HEK293 (cell line): ENCODE results near the gene WFS1.

Experiments
- CTCF ChIA-PET: fragments of 350-600 bp; formaldehyde crosslinking; extraction: SDS; loops from one replicate; lab custom pipeline; 2021; ENCODE audit warnings: antibody characterized with exemption; lab: Yijun Ruan, JAX
- POLR2A ChIA-PET: fragments of 300-600 bp; formaldehyde crosslinking; extraction: SDS; loops from one replicate; lab custom pipeline; 2020; ENCODE audit warnings: antibody characterized with exemption, inconsistent platforms; lab: Yijun Ruan, JAX
- H3K27ac ChIP-seq: fragments of 200-500 bp; sonication (Bioruptor generic); 2 replicates; pipeline ENCODE4 v1.5.1; 2014; ENCODE audit warnings: low read depth, low read length, control low read depth, inconsistent platforms; ENCODE audit errors: extremely low read depth
- H3K36me3 ChIP-seq, 2 experiments: fragments of 200-500 bp in 1 of 2; sonication (Bioruptor generic) in 1 of 2; 1 replicate in 1 of 2; 2 replicates in 1 of 2; pipeline ENCODE4 v1.5.1; 2014 to 2017; ENCODE audit warnings: inconsistent platforms in 2 of 2, low read length in 2 of 2; ENCODE audit not compliant: control insufficient read depth in 2 of 2, insufficient read depth in 1 of 2
- H3K4me1 ChIP-seq: fragments of 200-500 bp; sonication (Bioruptor generic); 2 replicates; pipeline ENCODE4 v1.5.1; 2014; ENCODE audit warnings: mild to moderate bottlenecking, low read length, inconsistent platforms; ENCODE audit not compliant: control insufficient read depth, insufficient read depth
- H3K4me3 ChIP-seq: 2 replicates; pipeline ENCODE4 v1.5.1; 2011; ENCODE audit warnings: low read depth, mild to moderate bottlenecking, control low read depth, low read length, moderate library complexity
- H3K9me3 ChIP-seq: fragments of 200-500 bp; sonication (Bioruptor generic); 2 replicates; pipeline ENCODE4 v1.5.1; 2014; ENCODE audit warnings: low read depth, low read length, inconsistent platforms; ENCODE audit not compliant: control insufficient read depth, insufficient read depth
- GLI4 ChIP-seq: fragments of 450-650 bp; formaldehyde crosslinking; IDR thresholded peaks from 2 replicates; pipeline ENCODE4 v1.5.1; 2016; ENCODE audit warnings: missing biosample characterization, missing genetic modification characterization
- KLF16 ChIP-seq: fragments of 450-650 bp; formaldehyde crosslinking; IDR thresholded peaks from 2 replicates; pipeline ENCODE4 v1.5.1; 2017; ENCODE audit warnings: missing biosample characterization, missing genetic modification characterization
- KLF8 ChIP-seq: fragments of 450-650 bp; formaldehyde crosslinking; IDR thresholded peaks from 2 replicates; pipeline ENCODE4 v1.5.1; 2016; ENCODE audit warnings: missing biosample characterization, missing genetic modification characterization
- MEIS1 ChIP-seq: sonication (generic); formaldehyde crosslinking; IDR thresholded peaks from 2 replicates; pipeline ENCODE4 v1.8.1; 2022; ENCODE audit warnings: missing genetic modification reagents, mild to moderate bottlenecking, borderline replicate concordance
- MYNN ChIP-seq: fragments of 450-650 bp; formaldehyde crosslinking; IDR thresholded peaks from 2 replicates; pipeline ENCODE4 v1.5.1; 2016; ENCODE audit warnings: missing biosample characterization, missing genetic modification characterization, borderline replicate concordance
- OSR2 ChIP-seq: fragments of 450-650 bp; formaldehyde crosslinking; IDR thresholded peaks from 2 replicates; pipeline ENCODE4 v1.5.1; 2016; ENCODE audit warnings: missing biosample characterization, missing genetic modification characterization
- PRDM1 ChIP-seq: fragments of 450-650 bp; formaldehyde crosslinking; IDR thresholded peaks from 2 replicates; pipeline ENCODE4; 2016; ENCODE audit warnings: missing biosample characterization, missing genetic modification characterization
- RBAK ChIP-seq: fragments of 450-650 bp; formaldehyde crosslinking; IDR thresholded peaks from 2 replicates; pipeline ENCODE4 v1.5.1; 2016; ENCODE audit warnings: missing biosample characterization, missing genetic modification characterization
- SCRT1 ChIP-seq: fragments of 450-650 bp; formaldehyde crosslinking; IDR thresholded peaks from 2 replicates; pipeline ENCODE4 v1.5.1; 2016; ENCODE audit warnings: missing biosample characterization, missing genetic modification characterization, borderline replicate concordance
- ZFP37 ChIP-seq: fragments of 450-650 bp; formaldehyde crosslinking; IDR thresholded peaks from 2 replicates; pipeline ENCODE4 v1.5.1; 2016; ENCODE audit warnings: missing biosample characterization, missing genetic modification characterization
- ZNF121 ChIP-seq: fragments of 450-650 bp; formaldehyde crosslinking; IDR thresholded peaks from 2 replicates; pipeline ENCODE4 v1.5.1; 2016; ENCODE audit warnings: missing biosample characterization, missing genetic modification characterization
- ZNF184 ChIP-seq: fragments of 450-650 bp; IDR thresholded peaks from 2 replicates; pipeline ENCODE4 v1.5.1; 2018; ENCODE audit warnings: missing biosample characterization, mild to moderate bottlenecking, missing genetic modification characterization
- ZNF274 ChIP-seq, 2 experiments: fragments of 200-500 bp in 1 of 2; fragments of 450-650 bp in 1 of 2; sonication (Bioruptor generic) in 1 of 2; formaldehyde crosslinking in 1 of 2; IDR thresholded peaks; 2 replicates each; pipeline versions ENCODE4 v1.5.1 to v1.6.1; 2014 to 2016; ENCODE audit warnings: borderline replicate concordance in 1 of 2, inconsistent platforms in 1 of 2, low read length in 1 of 2, missing biosample characterization in 1 of 2, missing genetic modification characterization in 1 of 2
- ZNF394 ChIP-seq: fragments of 450-650 bp; formaldehyde crosslinking; IDR thresholded peaks from 2 replicates; pipeline ENCODE4 v1.5.1; 2016; ENCODE audit warnings: missing biosample characterization, missing genetic modification characterization, mild to moderate bottlenecking, moderate library complexity, borderline replicate concordance
- ZNF473 ChIP-seq: fragments of 450-650 bp; formaldehyde crosslinking; IDR thresholded peaks from 2 replicates; pipeline ENCODE4 v1.5.1; 2017; ENCODE audit warnings: missing biosample characterization, missing genetic modification characterization
- ZNF560 ChIP-seq: fragments of 450-650 bp; formaldehyde crosslinking; IDR thresholded peaks from 2 replicates; pipeline ENCODE4 v1.5.1; 2017; ENCODE audit warnings: missing biosample characterization, missing genetic modification characterization, borderline replicate concordance
- ZNF660 ChIP-seq: fragments of 450-650 bp; IDR thresholded peaks from 2 replicates; pipeline ENCODE4 v1.5.1; 2018; ENCODE audit warnings: missing biosample characterization, mild to moderate bottlenecking, missing genetic modification characterization
- ZNF777 ChIP-seq: fragments of 450-650 bp; formaldehyde crosslinking; IDR thresholded peaks from 2 replicates; pipeline ENCODE4 v1.5.1; 2017; ENCODE audit warnings: missing biosample characterization, missing genetic modification characterization, borderline replicate concordance
- ZSCAN30 ChIP-seq: fragments of 450-650 bp; IDR thresholded peaks from 2 replicates; pipeline ENCODE4 v1.5.1; 2018; ENCODE audit warnings: missing biosample characterization, mild to moderate bottlenecking, missing genetic modification characterization, moderate library complexity
- TF ChIP-seq, protein P1 (sequence below): fragments of 450-650 bp; formaldehyde crosslinking; conservative IDR thresholded peaks from 2 replicates; pipeline ENCODE4 v1.5.1; 2016; ENCODE audit warnings: low read depth, missing biosample characterization, missing genetic modification characterization
- TF ChIP-seq, protein P2 (sequence below): IDR thresholded peaks from 2 replicates; pipeline ENCODE4 v1.6.1; 2011; ENCODE audit warnings: mild to moderate bottlenecking, low read depth, low read length, borderline replicate concordance
- TF ChIP-seq, protein P3 (sequence below): fragments of 450-650 bp; formaldehyde crosslinking; IDR thresholded peaks from 2 replicates; pipeline ENCODE4 v1.5.1; 2016; ENCODE audit warnings: missing biosample characterization, missing genetic modification characterization

The WFS1 gene

DNA sequence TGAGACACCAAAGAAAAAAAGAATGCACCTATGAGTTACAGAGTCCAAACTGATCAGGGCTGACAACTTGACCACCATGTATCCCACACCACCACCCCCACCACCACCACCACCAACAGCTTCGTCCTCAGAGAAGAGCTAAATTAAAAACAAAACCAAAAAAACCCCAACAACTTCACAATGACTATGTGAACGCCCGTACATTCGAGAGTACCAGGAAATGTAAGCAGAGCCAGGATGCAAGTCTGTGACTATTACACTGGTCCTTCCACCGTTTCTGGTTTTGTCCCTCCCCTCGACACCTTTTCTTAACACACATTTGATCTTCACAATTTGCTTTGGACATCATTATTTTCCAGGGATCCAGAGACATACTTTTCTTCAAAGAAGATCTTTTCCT is 51.0 kb downstream of the WFS1 start:
- no peak overlapping the region for H3K27ac ChIP-seq
- H3K36me3 ChIP-seq = peaks cover 0 to 38% of the 10 kb centered on the region in 2 experiments; a peak in 1 of 3 replicates
- no peaks in the 10 kb centered on the region for H3K4me1 ChIP-seq
- H3K4me3 ChIP-seq = no peak overlapping the region
- ChIA-PET POLR2A (no interaction called here), CTCF (interaction anchor here (0.9 to 1.6 kb wide), 3 partner anchors 10 to 70 kb away, joined by 4 to 8 read pairs (median 7); no protein-coding TSS in a partner anchor)
- no peaks in the 10 kb centered on the region for H3K9me3 ChIP-seq
- TF ChIP-seq ZNF121 (no peak), ZNF560 (tag by site-specific recombination) (no peak), OSR2 (tag by site-specific recombination) (no peak), ZNF394 (tag by site-specific recombination) (no peak), RBAK (no peak), ZNF777 (no peak), PRDM1 (tag by site-specific recombination) (no peak)
- TF ChIP-seq, protein P1, sequence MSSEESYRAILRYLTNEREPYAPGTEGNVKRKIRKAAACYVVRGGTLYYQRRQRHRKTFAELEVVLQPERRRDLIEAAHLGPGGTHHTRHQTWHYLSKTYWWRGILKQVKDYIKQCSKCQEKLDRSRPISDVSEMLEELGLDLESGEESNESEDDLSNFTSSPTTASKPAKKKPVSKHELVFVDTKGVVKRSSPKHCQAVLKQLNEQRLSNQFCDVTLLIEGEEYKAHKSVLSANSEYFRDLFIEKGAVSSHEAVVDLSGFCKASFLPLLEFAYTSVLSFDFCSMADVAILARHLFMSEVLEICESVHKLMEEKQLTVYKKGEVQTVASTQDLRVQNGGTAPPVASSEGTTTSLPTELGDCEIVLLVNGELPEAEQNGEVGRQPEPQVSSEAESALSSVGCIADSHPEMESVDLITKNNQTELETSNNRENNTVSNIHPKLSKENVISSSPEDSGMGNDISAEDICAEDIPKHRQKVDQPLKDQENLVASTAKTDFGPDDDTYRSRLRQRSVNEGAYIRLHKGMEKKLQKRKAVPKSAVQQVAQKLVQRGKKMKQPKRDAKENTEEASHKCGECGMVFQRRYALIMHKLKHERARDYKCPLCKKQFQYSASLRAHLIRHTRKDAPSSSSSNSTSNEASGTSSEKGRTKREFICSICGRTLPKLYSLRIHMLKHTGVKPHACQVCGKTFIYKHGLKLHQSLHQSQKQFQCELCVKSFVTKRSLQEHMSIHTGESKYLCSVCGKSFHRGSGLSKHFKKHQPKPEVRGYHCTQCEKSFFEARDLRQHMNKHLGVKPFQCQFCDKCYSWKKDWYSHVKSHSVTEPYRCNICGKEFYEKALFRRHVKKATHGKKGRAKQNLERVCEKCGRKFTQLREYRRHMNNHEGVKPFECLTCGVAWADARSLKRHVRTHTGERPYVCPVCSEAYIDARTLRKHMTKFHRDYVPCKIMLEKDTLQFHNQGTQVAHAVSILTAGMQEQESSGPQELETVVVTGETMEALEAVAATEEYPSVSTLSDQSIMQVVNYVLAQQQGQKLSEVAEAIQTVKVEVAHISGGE (tag by site-specific recombination) = no peak

DNA sequence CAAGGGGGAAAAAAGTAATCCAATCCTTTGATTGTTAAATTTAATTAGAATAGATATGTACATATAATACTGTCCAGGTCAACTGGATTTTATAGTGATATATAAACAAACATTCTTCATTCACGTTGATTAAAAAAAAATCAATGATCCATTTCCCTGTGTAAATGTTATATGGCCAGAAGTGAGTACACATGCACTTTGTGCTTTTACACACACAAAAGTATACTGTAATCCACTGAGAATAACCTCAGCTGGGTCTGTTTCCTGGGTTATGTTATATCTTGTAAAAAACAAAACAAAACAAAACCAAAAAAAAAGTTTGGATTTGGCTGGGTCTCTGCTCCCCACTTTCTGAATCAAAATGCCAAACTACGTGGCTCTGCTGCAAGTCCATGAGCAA is 51.7 kb downstream of the WFS1 start:
- H3K4me1 ChIP-seq = no peaks in the 10 kb centered on the region
- no peak overlapping the region for H3K27ac ChIP-seq
- POLR2A ChIA-PET = no interaction called here
- CTCF ChIA-PET = interaction anchor here (1.5 kb wide), 1 partner anchor 71 kb away, joined by 7 read pairs; no protein-coding TSS in a partner anchor
- H3K4me3 ChIP-seq = no peak overlapping the region
- H3K36me3 ChIP-seq = peaks cover 0 to 38% of the 10 kb centered on the region in 2 experiments; a peak in 1 of 3 replicates
- no peak for TF ChIP-seq KLF8
- H3K9me3 ChIP-seq = no peaks in the 10 kb centered on the region

DNA sequence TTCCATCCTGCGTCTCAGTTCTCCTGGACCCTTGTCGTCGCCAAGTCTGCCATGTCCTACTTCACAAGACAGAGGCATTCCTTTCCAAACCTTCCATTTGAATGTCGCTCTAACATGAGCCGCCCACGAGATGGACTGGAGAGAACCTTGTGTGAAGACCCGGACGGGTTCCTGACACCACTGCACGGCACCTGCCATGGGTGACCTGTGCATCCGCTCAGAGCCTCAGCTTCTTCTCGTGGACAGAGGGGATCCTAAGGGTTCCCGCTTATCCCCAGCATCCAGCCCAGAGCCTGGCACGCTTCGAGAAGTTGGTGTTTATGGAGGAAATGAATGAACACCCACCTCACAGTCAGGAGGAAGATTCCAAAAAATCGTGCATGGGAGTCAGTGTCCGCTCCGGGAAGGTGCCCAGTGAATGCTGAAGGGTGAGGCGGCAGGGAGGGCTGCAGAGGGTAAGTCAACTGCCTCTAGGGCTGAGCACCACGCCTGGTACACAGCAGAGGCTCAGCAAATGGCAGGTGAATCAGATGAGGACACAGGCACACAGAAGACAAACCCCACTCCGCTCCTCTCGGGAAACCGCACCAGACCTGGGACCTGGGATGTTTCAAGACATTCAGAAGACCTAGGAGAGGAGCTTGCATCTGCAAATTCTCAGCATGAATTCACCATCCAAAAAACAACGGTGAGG is 52.6 kb downstream of the WFS1 start:
- POLR2A ChIA-PET = no interaction called here
- TF ChIP-seq ZFP37 (tag by site-specific recombination) = no peak
- no peak for TF ChIP-seq MEIS1 (CRISPR knock-in tag)
- TF ChIP-seq ZNF660 (tag by site-specific recombination) = no peak
- TF ChIP-seq ZSCAN30 (tag by site-specific recombination) = no peak
- TF ChIP-seq ZNF184 (tag by site-specific recombination) = no peak
- TF ChIP-seq, protein P2, sequence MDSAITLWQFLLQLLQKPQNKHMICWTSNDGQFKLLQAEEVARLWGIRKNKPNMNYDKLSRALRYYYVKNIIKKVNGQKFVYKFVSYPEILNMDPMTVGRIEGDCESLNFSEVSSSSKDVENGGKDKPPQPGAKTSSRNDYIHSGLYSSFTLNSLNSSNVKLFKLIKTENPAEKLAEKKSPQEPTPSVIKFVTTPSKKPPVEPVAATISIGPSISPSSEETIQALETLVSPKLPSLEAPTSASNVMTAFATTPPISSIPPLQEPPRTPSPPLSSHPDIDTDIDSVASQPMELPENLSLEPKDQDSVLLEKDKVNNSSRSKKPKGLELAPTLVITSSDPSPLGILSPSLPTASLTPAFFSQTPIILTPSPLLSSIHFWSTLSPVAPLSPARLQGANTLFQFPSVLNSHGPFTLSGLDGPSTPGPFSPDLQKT = no peak
- no peak for TF ChIP-seq ZNF473 (tag by site-specific recombination)
- no peak for TF ChIP-seq SCRT1 (tag by site-specific recombination)
- no peak for TF ChIP-seq ZNF274 (IDR thresholded peaks at IDR 0.05; ENCODE audit: low read length)
- no peak for TF ChIP-seq ZNF274 (tag by site-specific recombination; IDR thresholded peaks at IDR 0.05; ENCODE audit: borderline replicate concordance)
- no peak for TF ChIP-seq MYNN (tag by site-specific recombination)
- TF ChIP-seq KLF16 (tag by site-specific recombination) = no peak
- TF ChIP-seq, protein P3, sequence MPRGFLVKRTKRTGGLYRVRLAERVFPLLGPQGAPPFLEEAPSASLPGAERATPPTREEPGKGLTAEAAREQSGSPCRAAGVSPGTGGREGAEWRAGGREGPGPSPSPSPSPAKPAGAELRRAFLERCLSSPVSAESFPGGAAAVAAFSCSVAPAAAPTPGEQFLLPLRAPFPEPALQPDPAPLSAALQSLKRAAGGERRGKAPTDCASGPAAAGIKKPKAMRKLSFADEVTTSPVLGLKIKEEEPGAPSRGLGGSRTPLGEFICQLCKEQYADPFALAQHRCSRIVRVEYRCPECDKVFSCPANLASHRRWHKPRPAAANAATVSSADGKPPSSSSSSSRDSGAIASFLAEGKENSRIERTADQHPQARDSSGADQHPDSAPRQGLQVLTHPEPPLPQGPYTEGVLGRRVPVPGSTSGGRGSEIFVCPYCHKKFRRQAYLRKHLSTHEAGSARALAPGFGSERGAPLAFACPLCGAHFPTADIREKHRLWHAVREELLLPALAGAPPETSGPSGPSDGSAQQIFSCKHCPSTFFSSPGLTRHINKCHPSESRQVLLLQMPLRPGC (tag by site-specific recombination) = no peak
- no peak for TF ChIP-seq GLI4 (tag by site-specific recombination)

More for the DNA sequence above, 52.6 kb downstream of the WFS1 start:
- Histone ChIP-seq H3K9me3 (no peaks in the 10 kb centered on the region), H3K4me1 (no peaks in the 10 kb centered on the region), H3K36me3 (peaks cover 0 to 38% of the 10 kb centered on the region in 2 experiments; a peak in 1 of 3 replicates), H3K4me3 (no peak overlapping the region), H3K27ac (no peak overlapping the region)
- CTCF ChIA-PET = interaction anchor here (0.9 kb wide), 1 partner anchor 71 kb away, joined by 3 read pairs; no protein-coding TSS in a partner anchor
